GM19438 (cell line): Measurements from ENCODE around the gene ST8SIA4.

Experiments
- ATAC-seq: cut with Tn5 transposase; IDR thresholded peaks from one replicate; pipeline ENCODE4 v1.9.1; 2021; ENCODE audit warnings: low read depth; ENCODE audit not compliant: unreplicated experiment

Gene ST8SIA4

GRCh38 chr5:100832252-100833230, 70.5 kb downstream of the ST8SIA4 start:
- no peak for ATAC-seq

DNA sequence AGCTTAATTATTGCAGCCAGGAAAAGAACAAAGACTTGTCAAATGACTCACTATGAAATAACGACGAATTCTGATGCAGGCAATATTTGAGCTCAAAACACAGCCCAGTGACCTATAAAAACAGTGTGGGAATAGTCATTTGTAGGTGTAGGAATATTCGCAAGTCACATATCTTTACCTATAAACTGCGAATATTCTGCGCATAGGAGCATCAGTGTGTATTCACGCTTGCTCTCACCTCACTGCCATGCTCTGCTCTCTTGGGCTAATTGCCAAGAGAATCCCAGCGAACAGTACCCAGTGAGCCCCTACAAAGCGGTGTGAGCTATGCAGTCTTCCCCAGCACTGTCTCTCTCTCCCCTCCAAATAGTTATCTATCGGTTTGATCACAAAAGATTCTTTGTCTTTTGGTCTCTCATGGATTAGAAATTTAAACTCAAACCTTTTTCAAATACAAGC, 74.2 kb downstream of the ST8SIA4 start:
- no peak for ATAC-seq

DNA sequence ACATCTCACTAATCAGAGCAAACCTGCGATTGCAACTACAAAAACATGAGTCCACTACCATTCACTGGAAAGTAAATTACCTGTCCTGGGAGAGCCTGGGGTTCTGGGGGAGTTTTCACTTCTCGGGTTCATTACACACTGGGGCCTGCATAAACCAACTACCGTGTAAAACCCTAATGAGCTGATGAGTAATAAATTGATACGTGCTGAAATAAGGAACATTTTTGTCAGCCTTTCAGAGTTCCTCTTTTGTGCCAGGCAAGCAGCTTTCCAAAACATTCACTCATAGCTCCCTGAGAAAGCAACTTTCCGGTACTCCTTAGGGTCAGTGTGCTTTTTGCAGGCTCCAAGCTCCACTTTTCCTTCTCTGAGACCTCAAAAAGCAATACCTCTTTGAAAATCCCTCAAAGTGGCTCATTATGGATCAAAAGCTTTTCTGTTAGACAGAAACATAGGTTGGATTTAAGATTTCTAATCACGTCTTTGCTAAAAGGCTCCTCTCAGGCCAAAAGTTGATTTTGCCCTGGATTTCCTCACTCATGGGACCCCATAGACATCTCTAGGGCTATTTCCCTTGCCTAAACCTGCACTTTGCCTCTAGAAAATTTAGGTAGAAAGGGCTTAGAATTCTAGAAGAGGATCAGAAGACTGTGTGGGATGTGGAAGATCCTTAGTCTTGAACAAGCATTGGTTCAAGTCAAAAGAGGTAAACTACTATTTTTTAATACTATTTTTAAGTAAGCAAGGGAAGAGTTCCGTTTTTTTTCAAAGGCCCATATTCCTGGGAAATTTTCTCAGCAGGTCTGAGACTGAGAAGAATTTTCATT, 74.8 kb downstream of the ST8SIA4 start:
- peak; percentile 65 for ATAC-seq

DNA sequence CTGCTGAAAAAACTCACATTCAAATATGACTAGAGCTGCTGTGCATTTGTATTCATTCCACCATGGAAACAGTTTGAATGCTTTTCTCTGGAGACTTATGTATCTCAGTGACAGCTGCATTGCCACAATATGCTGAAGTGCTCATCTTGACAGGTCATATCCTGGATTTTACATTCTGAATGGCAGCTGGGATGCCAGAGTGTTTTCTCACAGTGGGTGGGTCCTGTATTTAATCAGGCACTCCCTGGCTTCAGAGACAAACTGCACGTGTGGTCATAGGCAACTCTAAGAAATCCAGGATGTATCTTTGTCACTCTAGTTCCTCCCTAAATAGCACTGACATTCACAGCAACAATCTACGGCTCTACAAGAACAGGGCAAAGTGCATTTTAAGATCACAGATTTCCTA, 75.6 kb downstream of the ST8SIA4 start:
- peak; percentile 28 for ATAC-seq

- no peak for ATAC-seq
Measured at GRCh38 chr5:100826133-100826532, 76.9 kb downstream of the ST8SIA4 start.

GRCh38 chr5:100824635-100825034, 78.4 kb downstream of the ST8SIA4 start:
- no peak for ATAC-seq

DNA sequence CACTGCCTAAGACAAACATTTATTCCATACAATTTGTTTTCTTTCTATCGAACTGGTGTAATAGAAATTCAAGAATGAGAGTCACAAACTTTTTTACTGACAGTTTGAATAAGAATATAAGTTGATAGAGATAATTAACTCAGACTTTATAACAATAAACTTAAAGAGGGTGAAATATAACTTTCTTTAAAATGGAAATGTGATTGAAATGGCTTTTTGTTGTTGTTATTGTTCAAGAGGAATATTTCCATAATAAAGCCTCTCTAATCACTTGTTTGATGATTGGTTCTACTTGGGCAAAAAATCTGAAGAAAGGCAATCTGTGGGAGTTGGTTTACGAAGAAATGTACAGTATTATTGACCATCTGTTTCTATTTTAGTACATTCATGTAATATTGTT, 79.3 kb downstream of the ST8SIA4 start:
- no peak for ATAC-seq

GRCh38 chr5:100821751-100822150, 81.3 kb downstream of the ST8SIA4 start:
- no peak for ATAC-seq

GRCh38 chr5:100818340-100818739, 84.7 kb downstream of the ST8SIA4 start:
- ATAC-seq: no peak

DNA sequence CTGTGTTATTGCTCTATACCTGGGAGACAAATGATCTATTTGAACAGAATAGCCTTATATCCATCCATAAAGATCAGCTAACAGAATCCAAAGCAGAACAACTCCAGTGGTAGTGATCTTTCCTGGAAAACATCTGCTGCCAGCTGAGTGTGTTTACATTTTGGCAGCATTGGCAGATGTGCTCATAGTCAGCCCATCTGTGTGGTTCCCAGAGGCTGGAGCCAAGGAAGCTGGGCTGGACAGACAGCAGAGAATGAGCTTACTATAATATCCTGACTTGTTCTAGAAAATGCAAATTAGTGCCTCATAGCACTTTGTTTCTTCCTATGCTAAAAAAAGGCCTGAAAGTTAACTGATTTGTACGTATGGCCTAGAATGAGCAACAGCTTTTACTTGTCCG, 99.7 kb downstream of the ST8SIA4 start:
- ATAC-seq: no peak

- ATAC-seq: no peak
Measured at GRCh38 chr5:100802208-100802607, 100.9 kb downstream of the ST8SIA4 start.

DNA sequence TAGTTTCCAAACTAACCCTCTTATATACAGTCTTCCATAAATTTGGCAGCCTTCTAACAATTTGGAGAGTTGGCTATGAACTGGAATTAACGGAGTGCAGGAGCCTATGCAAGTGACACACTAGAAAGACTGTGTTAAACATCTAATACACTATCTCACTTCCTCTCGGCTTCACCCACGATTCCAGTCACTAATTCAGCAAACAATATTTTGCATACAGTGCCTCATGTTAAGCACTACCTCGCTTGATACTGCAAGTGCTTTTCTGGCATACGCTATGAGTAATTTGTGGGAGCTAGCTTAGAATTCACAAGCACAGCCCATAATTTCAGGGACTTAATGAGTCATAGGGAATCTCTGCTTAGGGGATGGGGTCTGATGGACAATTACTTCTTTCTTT, 102.5 kb downstream of the ST8SIA4 start:
- no peak for ATAC-seq

DNA sequence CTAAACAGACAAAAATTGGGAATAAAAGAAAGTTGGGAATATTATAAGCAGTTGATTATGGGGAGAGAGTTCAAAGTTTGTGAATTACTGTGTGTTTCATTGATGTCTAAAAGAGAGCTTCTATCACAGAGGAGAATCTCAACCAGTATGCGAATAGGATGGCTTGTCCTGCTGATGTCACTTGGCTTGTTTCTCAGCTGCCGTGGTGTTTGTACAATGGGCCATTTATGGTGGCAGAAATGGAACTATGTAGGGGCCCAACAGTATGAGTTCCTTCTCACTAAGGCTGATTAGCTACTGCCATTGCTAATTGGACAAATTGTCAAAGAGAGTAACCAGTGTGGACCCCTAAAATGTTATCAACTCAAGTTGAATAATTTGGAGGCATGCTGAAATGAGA, 103.9 kb downstream of the ST8SIA4 start:
- no peak for ATAC-seq

DNA sequence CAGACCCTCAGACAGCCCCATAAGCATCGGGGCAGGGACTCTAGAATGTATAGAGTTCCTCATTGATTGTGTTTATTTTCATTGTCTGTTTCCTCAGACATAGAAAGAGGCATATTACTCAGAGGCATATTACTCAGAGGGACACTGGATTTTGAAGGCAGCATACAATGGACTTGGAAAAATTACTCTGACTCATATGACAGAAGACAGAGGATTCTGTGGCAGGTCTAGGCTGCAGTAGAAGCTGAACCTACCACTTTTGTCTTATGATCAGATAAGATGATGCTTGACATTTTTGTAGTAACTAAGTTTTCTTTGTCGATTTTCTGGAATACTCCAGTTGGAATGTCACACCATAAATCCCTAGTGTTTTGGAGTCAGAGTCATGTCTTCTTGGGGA, 105.2 kb downstream of the ST8SIA4 start:
- ATAC-seq: no peak

- no peak for ATAC-seq
Measured at GRCh38 chr5:100796851-100797250, 106.2 kb downstream of the ST8SIA4 start.

DNA sequence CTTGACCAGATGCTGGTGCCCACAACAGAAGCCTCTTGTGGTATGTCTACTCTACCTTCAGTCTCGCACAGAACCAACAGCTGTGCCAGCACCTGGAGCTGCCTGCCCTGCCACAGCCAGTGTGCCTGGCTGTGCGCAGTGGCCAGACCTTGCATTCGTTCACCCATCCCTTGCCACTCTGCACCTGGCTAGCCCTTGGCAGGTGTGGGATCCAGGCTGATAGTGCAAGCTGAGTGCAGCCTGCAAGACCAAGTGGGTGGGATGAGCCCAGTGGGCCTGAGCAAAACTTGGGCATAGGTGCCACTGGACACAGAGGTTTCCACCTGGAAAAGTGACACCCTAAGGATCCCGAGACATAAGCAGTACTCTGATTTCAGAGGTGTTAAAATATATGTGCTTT, 108.2 kb downstream of the ST8SIA4 start:
- ATAC-seq: no peak

GRCh38 chr5:100794218-100794617, 108.9 kb downstream of the ST8SIA4 start:
- no peak for ATAC-seq

GRCh38 chr5:100792781-100793180, 110.3 kb downstream of the ST8SIA4 start:
- no peak for ATAC-seq

- no peak for ATAC-seq
Measured at GRCh38 chr5:100791391-100791790, 111.7 kb downstream of the ST8SIA4 start.

GRCh38 chr5:100790951-100791350, 112.1 kb downstream of the ST8SIA4 start:
- no peak for ATAC-seq

GRCh38 chr5:100790170-100790665, 112.9 kb downstream of the ST8SIA4 start:
- ATAC-seq: peak; percentile 78
